Effector memory CD4-positive, alpha-beta T cell (primary cell): ENCODE data around the gene RPS6KA5.
"Not testable (repeated sequence)": the region's sequence is repeated elsewhere in the genome, so short reads cannot be mapped to it uniquely, and the experiment has no call there.

Experiments used
- DNase-seq, 3 donors: peaks; one replicate each; pipeline ENCODE4 v3.0.0-alpha.2; 2020
- H3K27ac ChIP-seq: 2 replicates; pipeline ENCODE4 v1.7.0; 2013; ENCODE audit warnings: mild to moderate bottlenecking, low read length, moderate library complexity; ENCODE audit not compliant: insufficient read depth, poor library complexity, severe bottlenecking
- H3K27me3 ChIP-seq: replicated peaks from 2 replicates; pipeline ENCODE4 v1.7.0; 2013; ENCODE audit warnings: mild to moderate bottlenecking, low read length; ENCODE audit not compliant: insufficient read depth, control insufficient read depth, poor library complexity, severe bottlenecking
- H3K36me3 ChIP-seq: 2 replicates; pipeline ENCODE4 v1.7.0; 2013; ENCODE audit warnings: mild to moderate bottlenecking, low read length, moderate library complexity; ENCODE audit not compliant: control insufficient read depth, insufficient read depth
- H3K4me1 ChIP-seq: 2 replicates; pipeline ENCODE4 v1.7.0; 2013; ENCODE audit warnings: low read length, mild to moderate bottlenecking; ENCODE audit not compliant: control insufficient read depth, insufficient read depth, poor library complexity, severe bottlenecking
- H3K4me3 ChIP-seq: 2 replicates; pipeline ENCODE4 v1.7.0; 2013; ENCODE audit warnings: low read length, low read depth, mild to moderate bottlenecking; ENCODE audit not compliant: insufficient read depth, poor library complexity, severe bottlenecking
- H3K9me3 ChIP-seq: 2 replicates; pipeline ENCODE4 v1.7.0; 2013; ENCODE audit warnings: mild to moderate bottlenecking, low read length, moderate library complexity; ENCODE audit not compliant: control insufficient read depth

The RPS6KA5 gene

DNA sequence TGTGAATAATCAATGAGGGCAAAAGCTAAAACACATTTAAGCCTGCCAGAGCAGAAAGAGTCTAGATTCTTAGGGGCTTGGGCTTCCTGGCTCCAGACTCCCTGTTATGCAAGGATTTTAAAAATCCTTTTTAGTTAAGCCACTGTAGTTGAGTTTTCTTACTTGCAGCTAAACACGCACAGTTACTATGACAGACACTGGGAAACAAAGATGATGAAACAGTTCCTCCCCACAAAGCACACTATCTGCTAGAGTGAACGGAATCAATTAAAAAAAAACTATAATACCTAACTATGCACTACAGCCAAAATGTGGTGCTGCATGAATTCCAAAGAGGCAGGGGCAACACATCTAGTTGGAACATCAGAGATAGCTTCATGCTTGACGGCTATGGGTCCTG lies 28.2 kb downstream of the RPS6KA5 start:
- no peaks in the 10 kb centered on the region for H3K9me3 ChIP-seq
- no peaks in the 10 kb centered on the region for H3K27me3 ChIP-seq
- no peak overlapping the region for H3K4me3 ChIP-seq
- H3K27ac ChIP-seq = no peak overlapping the region
- DNase-seq = no peak
- H3K4me1 ChIP-seq = peaks cover 17% of the 10 kb centered on the region
- H3K36me3 ChIP-seq = no peaks in the 10 kb centered on the region

DNA sequence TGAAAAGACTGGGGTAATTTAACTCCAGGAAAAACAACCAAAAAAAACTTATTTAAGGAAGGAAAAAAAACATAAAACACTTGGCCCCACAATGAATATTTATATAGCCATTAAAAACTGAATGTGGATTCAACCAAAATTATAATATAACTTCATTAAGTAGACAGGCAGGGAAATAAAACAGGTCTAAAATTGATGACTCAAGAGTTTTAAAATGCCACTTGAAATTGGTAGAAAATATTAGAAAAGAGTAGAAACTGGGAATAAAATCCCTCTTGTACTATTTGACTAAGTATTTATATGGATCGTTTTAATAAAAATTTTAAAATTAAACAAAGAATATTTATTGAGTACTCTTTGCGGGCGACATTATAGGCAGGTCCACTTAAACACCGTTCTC lies 28.8 kb downstream of the RPS6KA5 start:
- no peaks in the 10 kb centered on the region for H3K36me3 ChIP-seq
- no peak for DNase-seq

DNA sequence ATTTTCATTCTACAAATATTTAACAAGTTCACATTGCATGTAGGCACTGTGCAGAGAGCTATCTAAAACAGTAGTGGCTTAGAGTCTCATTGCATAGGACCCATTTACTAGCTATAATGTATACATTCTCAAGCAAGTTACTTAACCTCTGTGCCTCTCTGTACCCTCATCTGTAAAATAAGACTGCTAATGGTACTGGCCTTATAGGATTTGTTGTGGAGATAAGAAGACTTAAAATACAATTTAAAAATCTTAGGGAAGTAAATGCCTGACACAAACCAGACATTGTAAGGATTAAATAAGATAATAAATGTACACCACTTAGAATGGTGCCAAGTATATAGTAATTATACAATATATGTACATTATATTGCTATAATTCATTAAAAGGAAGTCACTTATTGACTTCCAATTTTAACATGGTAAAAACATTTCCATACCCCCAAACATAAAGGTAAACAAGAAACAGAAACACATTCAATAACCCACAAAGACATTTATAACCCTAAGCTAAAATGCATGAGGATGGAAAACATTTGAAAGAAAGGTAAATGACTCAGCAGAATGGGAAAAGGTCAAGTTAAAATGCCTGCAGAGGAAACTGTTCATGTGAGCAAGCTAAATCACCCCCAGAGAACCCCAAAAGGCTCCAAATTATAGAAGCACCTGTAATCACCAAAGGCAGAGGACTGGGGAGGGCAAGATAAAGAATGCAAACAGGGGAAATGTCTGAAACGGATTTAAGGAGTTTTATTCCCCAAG lies 30.8 kb downstream of the RPS6KA5 start:
- DNase-seq = no peak
- Histone ChIP-seq H3K9me3 (no peaks in the 10 kb centered on the region), H3K27ac (no peak overlapping the region), H3K27me3 (no peaks in the 10 kb centered on the region), H3K36me3 (no peaks in the 10 kb centered on the region), H3K4me1 (peaks cover 6% of the 10 kb centered on the region), H3K4me3 (no peak overlapping the region)

More for the DNA sequence above, 28.8 kb downstream of the RPS6KA5 start:
- Histone ChIP-seq H3K4me1 (peaks cover 17% of the 10 kb centered on the region), H3K27me3 (no peaks in the 10 kb centered on the region), H3K9me3 (no peaks in the 10 kb centered on the region), H3K4me3 (no peak overlapping the region), H3K27ac (no peak overlapping the region)

DNA sequence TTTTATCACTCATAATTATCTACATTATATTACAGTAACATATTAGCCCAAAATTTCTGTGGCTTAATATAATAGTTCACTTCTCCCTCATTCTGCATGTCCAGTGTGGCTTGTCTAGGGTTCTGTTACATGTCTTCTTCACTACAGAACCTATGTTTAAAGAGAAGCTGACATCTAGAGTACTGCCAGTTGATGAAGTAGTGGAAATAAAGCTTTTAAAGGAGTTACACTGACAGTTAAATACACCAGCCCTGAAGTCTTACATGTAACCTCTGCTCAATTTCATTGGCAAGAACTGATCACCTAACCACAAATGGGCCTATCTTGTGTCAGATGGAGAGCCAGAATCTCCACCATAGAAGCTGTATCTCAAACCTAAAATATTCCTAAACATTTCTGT lies 32.9 kb downstream of the RPS6KA5 start:
- no peaks in the 10 kb centered on the region for H3K27me3 ChIP-seq
- no peaks in the 10 kb centered on the region for H3K36me3 ChIP-seq
- no peak overlapping the region for H3K27ac ChIP-seq
- no peak for DNase-seq
- no peak overlapping the region for H3K4me3 ChIP-seq
- no peaks in the 10 kb centered on the region for H3K9me3 ChIP-seq
- H3K4me1 ChIP-seq = peaks cover 6% of the 10 kb centered on the region

DNA sequence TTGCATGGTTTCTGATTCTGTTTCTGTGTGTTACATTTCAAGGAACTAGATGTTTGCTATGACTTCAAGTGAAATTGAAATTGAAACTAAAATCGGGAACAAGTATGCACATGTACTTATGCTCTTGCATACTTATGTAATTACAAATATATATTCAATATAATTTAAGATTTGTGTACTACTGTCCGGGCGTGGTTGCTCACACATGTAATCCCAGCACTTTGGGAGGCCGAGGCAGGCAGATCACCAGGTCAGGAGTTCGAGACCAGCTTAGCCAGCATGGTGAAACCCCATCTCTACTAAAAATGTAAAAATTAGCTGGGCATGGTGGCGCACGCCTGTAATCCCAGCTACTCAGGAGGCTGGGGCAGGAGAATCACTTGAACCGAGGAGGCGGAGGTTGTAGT lies 37.8 kb downstream of the RPS6KA5 start:
- H3K27me3 ChIP-seq, H3K9me3 ChIP-seq, H3K4me1 ChIP-seq, DNase-seq, H3K36me3 ChIP-seq: not testable (repeated sequence)
- Histone ChIP-seq H3K4me3 (peak overlapping the region; percentile 52), H3K27ac (peak overlapping the region; percentile 65)

DNA sequence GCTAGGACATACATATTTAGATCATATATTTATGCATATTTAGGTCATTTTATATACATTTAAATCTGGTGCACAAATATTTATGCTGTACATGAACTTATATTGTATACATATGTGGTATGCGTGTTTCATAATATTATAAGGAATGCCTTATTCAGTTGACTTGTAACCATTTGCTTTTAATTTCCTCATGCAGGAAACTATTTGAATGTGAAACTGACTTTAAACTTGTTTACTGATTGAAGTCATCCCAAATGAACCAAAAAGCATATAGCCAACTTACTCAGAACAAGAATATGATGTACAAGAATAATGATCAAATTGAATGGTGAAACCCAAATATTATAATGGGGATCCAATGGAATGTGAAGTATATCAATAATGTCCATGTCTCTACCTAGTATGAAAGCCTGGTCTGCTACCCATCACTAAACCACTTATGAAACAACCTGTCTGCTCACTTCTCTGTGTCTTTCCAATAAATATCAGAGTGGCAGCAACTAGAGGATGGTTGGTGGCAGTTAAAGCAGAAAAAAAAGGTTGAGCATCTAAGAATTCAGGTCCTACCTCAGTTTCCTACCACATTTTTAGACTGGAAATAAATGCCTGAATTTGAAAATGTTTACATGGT lies 38.3 kb downstream of the RPS6KA5 start:
- no peaks in the 10 kb centered on the region for H3K9me3 ChIP-seq
- no peak for DNase-seq
- peak overlapping the region; percentile 65 for H3K27ac ChIP-seq
- H3K36me3 ChIP-seq = no peaks in the 10 kb centered on the region
- H3K4me1 ChIP-seq = peaks cover 4% of the 10 kb centered on the region
- no peaks in the 10 kb centered on the region for H3K27me3 ChIP-seq
- H3K4me3 ChIP-seq = peak overlapping the region; percentile 52

DNA sequence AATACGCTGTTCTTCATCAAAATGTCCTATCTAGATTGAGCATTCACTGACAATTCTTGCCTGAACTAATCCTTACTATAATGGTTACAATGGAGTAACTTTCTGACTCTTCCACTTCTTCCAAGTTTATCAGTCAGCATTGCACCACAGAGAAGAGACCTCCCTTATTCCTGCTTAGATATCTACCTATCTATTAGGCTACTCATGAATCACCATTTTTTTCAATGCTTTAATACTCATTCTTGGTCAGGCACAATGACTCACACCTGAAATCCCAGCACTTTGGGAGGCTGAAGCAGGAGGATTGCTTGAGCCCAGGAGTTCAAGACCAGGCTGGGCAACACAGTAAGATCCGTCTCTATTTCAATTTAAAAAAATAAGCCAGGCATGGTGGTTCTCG lies 39.3 kb downstream of the RPS6KA5 start:
- no peak for DNase-seq
- H3K36me3 ChIP-seq = no peaks in the 10 kb centered on the region

DNA sequence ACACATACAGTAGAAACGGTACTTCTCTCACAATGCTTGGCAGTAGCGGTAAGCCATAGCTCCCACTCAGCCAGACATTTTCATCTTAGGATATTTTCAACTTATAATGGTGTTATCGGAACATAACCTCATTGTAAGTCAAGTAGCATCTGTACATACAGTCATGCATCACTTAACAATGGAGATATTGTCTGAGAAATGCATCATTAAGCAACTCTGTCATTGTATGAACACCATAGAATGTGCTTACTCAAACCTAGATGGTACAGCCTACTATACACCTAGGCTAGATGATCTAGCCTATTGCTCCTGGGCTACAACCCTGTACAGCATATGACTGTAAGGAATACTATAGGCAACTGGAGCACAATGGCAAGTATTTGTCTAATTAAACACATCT lies 40.8 kb downstream of the RPS6KA5 start:
- Histone ChIP-seq H3K9me3 (no peaks in the 10 kb centered on the region), H3K36me3 (no peaks in the 10 kb centered on the region)
- DNase-seq = no peak

More for the DNA sequence above, 39.3 kb downstream of the RPS6KA5 start:
- no peak overlapping the region for H3K4me3 ChIP-seq
- no peaks in the 10 kb centered on the region for H3K27me3 ChIP-seq
- no peaks in the 10 kb centered on the region for H3K9me3 ChIP-seq
- H3K4me1 ChIP-seq = peaks cover 4% of the 10 kb centered on the region
- H3K27ac ChIP-seq = no peak overlapping the region

DNA sequence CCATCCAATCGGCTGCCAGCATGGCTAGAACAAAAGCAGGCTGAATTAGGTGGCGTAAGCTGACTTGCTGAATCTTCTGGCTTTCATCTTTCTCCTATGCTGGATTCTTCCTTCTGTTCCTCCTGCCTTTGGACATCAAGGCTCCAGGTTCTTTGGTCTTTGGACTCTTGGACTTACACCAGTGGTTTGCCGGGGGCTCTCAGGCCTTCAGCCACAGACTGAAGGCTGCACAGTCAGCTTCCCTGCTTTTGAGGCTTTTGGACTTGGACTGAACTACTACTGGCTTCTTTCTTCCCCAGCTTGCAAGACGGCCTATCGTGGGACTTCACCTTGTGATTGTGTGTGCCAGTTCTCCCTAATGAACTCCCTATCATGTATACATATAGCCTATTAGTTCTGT lies 42.0 kb downstream of the RPS6KA5 start:
- no peak overlapping the region for H3K4me3 ChIP-seq
- no peaks in the 10 kb centered on the region for H3K9me3 ChIP-seq
- H3K27ac ChIP-seq = no peak overlapping the region
- H3K36me3 ChIP-seq = no peaks in the 10 kb centered on the region
- H3K27me3 ChIP-seq = no peaks in the 10 kb centered on the region
- no peak for DNase-seq
- H3K4me1 ChIP-seq = peaks cover 4% of the 10 kb centered on the region

More for the DNA sequence above, 40.8 kb downstream of the RPS6KA5 start:
- Histone ChIP-seq H3K4me1 (peaks cover 4% of the 10 kb centered on the region), H3K27ac (no peak overlapping the region), H3K4me3 (no peak overlapping the region), H3K27me3 (no peaks in the 10 kb centered on the region)

DNA sequence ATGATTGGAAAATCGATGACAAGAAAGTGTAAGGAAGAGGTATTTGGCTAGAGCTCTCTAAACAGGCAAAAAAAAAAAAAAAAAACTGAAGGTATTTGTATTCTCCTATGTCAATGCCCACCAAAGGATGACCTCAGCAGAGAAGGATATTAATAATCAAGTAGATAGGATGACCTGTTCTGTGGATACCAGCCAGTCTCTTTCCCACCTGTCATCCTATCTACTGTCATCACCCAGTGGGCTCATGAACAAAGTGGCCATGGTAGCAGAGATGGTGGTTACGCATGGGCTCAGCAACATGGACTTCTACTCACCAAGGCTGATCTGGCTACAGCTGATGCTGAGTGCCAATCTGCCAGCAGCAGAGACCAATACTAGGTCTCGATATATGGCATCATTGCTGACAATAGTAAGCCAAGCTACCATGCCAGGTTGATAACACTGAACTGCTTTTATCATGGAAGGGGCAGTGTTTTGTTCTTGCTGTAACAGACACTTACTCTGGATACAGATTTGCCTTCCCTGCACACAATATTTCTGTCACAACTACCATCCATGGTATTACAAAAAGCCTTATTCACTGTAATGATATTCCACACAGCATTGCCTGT lies 43.5 kb downstream of the RPS6KA5 start:
- no peaks in the 10 kb centered on the region for H3K9me3 ChIP-seq

More for the DNA sequence above, 43.5 kb downstream of the RPS6KA5 start:
- Histone ChIP-seq H3K4me1 (peaks cover 4% of the 10 kb centered on the region), H3K27ac (no peak overlapping the region), H3K27me3 (no peaks in the 10 kb centered on the region), H3K4me3 (no peak overlapping the region), H3K36me3 (no peaks in the 10 kb centered on the region)
- no peak for DNase-seq
